Thoracic aorta (tissue), 2 donors: ENCODE measurements around the gene CHCHD5. TPM values are rescaled to one million over a fixed set of nuclear protein-coding genes. Genes with fewer than 3 reads are reported as not detected.
"Not testable (repeated sequence)": the region's sequence is repeated elsewhere in the genome, so short reads cannot be mapped to it uniquely, and the experiment has no call there.

Experiments used
- ATAC-seq: fragments of 150-250 bp; one replicate; pipeline ENCODE4 v1.8.0; 2017; ENCODE audit warnings: low read depth; ENCODE audit not compliant: insufficient number of reproducible peaks, low FRiP score
- DNase-seq: peaks from one replicate; pipeline ENCODE4 v3.0.0-alpha.2; 2020; ENCODE audit warnings: low spot score
- H3K27ac ChIP-seq, 2 donors: fragments of 200-600 bp; sonication (generic); 1 replicate in 1 of 2; 2 replicates in 1 of 2; pipeline ENCODE4 v1.5.1; 2016; ENCODE audit warnings: mild to moderate bottlenecking in 2 of 2, moderate library complexity in 2 of 2
- H3K27me3 ChIP-seq: fragments of 200-600 bp; sonication (generic); replicated peaks from 2 replicates; pipeline ENCODE4 v1.6.0; 2016; ENCODE audit warnings: mild to moderate bottlenecking; ENCODE audit not compliant: insufficient read depth
- H3K36me3 ChIP-seq: fragments of 200-600 bp; sonication (generic); one replicate; pipeline ENCODE4 v1.5.1; 2016
- H3K4me1 ChIP-seq, 2 donors: fragments of 200-600 bp; sonication (generic); 1 replicate in 1 of 2; 2 replicates in 1 of 2; pipeline versions ENCODE4 v1.5.1 to v1.6.0; 2016; ENCODE audit warnings: low read depth in 2 of 2, mild to moderate bottlenecking in 1 of 2; ENCODE audit not compliant: control insufficient read depth in 1 of 2
- H3K4me3 ChIP-seq: fragments of 200-600 bp; sonication (generic); 2 replicates; pipeline ENCODE4 v1.5.1; 2016; ENCODE audit warnings: mild to moderate bottlenecking
- H3K9me3 ChIP-seq: fragments of 200-600 bp; sonication (generic); 2 replicates; pipeline ENCODE4 v1.5.1; 2016
- total RNA-seq, 2 donors: library from RNA; depleted of rRNA; stranded (reverse); fragments of >200 nt; gene quantifications; one replicate each; pipeline versions ENCODE4 v1.1.0 to v1.2.3, GENCODE V29; 2016
- TF ChIP-seq, protein P1 (sequence below): fragments of 200-600 bp; sonication (generic); IDR thresholded peaks from one replicate; pipeline ENCODE4 v1.5.1; 2019; ENCODE audit warnings: antibody characterized with exemption

Gene CHCHD5
- total RNA-seq, 2 donors from 2014 or later, result 6.8 to 8.3 TPM

- no peak for ATAC-seq
- no peak overlapping the region for H3K4me3 ChIP-seq
- H3K27me3 ChIP-seq, result no peaks in the 10 kb centered on the region
- TF ChIP-seq, protein P1, sequence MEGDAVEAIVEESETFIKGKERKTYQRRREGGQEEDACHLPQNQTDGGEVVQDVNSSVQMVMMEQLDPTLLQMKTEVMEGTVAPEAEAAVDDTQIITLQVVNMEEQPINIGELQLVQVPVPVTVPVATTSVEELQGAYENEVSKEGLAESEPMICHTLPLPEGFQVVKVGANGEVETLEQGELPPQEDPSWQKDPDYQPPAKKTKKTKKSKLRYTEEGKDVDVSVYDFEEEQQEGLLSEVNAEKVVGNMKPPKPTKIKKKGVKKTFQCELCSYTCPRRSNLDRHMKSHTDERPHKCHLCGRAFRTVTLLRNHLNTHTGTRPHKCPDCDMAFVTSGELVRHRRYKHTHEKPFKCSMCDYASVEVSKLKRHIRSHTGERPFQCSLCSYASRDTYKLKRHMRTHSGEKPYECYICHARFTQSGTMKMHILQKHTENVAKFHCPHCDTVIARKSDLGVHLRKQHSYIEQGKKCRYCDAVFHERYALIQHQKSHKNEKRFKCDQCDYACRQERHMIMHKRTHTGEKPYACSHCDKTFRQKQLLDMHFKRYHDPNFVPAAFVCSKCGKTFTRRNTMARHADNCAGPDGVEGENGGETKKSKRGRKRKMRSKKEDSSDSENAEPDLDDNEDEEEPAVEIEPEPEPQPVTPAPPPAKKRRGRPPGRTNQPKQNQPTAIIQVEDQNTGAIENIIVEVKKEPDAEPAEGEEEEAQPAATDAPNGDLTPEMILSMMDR, result no peak
- no peaks in the 10 kb centered on the region for H3K36me3 ChIP-seq
- H3K27ac ChIP-seq, result no peak overlapping the region
- DNase-seq, result no peak
- H3K4me1 ChIP-seq, result no peaks in the 10 kb centered on the region
- H3K9me3 ChIP-seq, result no peaks in the 10 kb centered on the region
Observed at GRCh38 chr2:112615051-112615450, 30.6 kb downstream of the CHCHD5 start.

DNA sequence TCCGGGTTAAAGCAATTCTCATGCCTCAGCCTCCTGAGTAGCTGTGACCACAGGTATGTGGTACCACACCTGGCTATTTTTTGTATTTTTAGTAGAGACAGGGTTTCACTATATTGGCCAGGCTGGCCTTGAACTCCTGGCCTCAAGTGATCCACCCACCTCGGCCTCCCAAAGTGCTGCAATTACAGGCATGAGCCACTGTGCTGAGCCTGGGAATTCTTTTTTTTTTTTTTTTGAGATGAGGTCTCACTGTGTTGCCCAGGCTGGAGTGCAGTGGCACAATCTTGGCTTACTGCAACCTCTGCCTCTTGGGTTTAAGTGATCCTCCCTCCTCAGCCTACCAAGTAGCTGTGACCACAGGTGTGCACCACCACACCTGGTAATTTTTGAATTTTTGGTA, 31.4 kb downstream of the CHCHD5 start:
- not testable (repeated sequence) for H3K4me1 ChIP-seq, H3K9me3 ChIP-seq, ATAC-seq, H3K36me3 ChIP-seq, DNase-seq, H3K4me3 ChIP-seq, H3K27me3 ChIP-seq, H3K27ac ChIP-seq

DNA sequence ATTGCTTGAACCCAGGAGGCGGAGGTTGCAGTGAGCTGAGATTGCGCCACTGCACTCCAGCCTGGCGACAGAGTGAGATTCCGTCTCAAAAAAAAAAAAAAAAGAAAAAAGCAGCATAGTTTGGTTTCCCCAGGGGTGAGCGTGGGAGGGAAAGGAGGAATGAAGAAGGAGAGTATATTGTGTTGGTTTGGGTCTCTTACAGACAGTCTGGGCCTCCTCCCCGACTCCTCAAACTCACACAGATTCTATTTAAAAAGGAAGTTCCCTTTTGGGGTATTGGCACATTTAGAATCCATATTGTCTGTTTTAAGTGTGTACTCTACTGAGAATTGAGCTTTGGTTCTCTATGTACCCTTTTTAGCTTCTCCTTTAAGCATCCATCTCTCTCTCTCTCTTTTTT, 34.0 kb downstream of the CHCHD5 start:
- TF ChIP-seq, protein P1, result no peak
- no peaks in the 10 kb centered on the region for H3K27me3 ChIP-seq
- no peaks in the 10 kb centered on the region for H3K4me1 ChIP-seq
- H3K27ac ChIP-seq, result no peak overlapping the region
- H3K9me3 ChIP-seq, result no peaks in the 10 kb centered on the region
- no peak overlapping the region for H3K4me3 ChIP-seq
- ATAC-seq, result no peak
- DNase-seq, result no peak
- H3K36me3 ChIP-seq, result no peaks in the 10 kb centered on the region

GRCh38 chr2:112621790-112622527, 37.5 kb downstream of the CHCHD5 start:
- DNase-seq, result no peak

DNA sequence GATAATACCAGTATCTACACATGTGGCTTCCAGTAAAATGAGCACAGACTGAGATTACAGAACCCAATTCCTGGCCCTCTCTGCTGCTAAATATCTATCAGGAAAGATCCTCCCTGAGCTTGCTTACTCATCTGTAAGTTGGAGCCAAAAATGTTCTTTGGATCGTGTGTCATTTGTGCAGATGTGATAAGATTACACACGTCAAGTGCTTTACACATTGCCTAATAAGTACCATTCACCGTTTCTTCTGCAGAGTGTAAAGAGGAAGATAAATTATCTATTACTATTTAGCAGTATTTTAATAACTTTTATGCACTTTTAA, 38.1 kb downstream of the CHCHD5 start:
- ATAC-seq, result no peak
- H3K27me3 ChIP-seq, result no peaks in the 10 kb centered on the region
- TF ChIP-seq, protein P1, result no peak
- DNase-seq, result no peak
- H3K36me3 ChIP-seq, result no peaks in the 10 kb centered on the region
- peaks cover 11 to 15% of the 10 kb centered on the region in 2 donors for H3K4me1 ChIP-seq
- H3K27ac ChIP-seq, result no peak overlapping the region
- H3K4me3 ChIP-seq, result no peak overlapping the region
- no peaks in the 10 kb centered on the region for H3K9me3 ChIP-seq

More at GRCh38 chr2:112621790-112622527, 37.5 kb downstream of the CHCHD5 start:
- no peak overlapping the region for H3K27ac ChIP-seq
- TF ChIP-seq, protein P1, result no peak
- no peaks in the 10 kb centered on the region for H3K27me3 ChIP-seq
- H3K4me1 ChIP-seq, result peaks cover 7 to 10% of the 10 kb centered on the region in 2 donors
- no peaks in the 10 kb centered on the region for H3K36me3 ChIP-seq
- H3K9me3 ChIP-seq, result no peaks in the 10 kb centered on the region
- no peak for ATAC-seq
- no peak overlapping the region for H3K4me3 ChIP-seq
